ENCODE measurements around the gene MOGAT3.

GRCh38 chr7:101186194-101186593, 14.6 kb downstream of the MOGAT3 start:
- no peak for TF ChIP-seq CTCF (optimal IDR thresholded peaks at IDR 0.05 in 1 of 3, IDR thresholded peaks at IDR 0.05 in 1 of 3, conservative IDR thresholded peaks at IDR 0.05 in 1 of 3; ENCODE audit: extremely low read depth in 1 of 3, insufficient read depth in 2 of 3, low read length in 3 of 3)
- TF ChIP-seq EZH2 (IDR thresholded peaks at IDR 0.05; ENCODE audit: low read length), result no peak

Data from keratinocyte (primary cell).